GM04504 (cell line): Measurements from ENCODE around the gene TNFRSF25.

Source experiments
- DNase-seq: peaks from one replicate; pipeline ENCODE4 v3.0.0-alpha.2; 2012; ENCODE audit warnings: low read depth

Gene TNFRSF25

GRCh38 chr1:6488602-6489382 is 22.8 kb upstream of the TNFRSF25 start:
- no peak for DNase-seq

DNA sequence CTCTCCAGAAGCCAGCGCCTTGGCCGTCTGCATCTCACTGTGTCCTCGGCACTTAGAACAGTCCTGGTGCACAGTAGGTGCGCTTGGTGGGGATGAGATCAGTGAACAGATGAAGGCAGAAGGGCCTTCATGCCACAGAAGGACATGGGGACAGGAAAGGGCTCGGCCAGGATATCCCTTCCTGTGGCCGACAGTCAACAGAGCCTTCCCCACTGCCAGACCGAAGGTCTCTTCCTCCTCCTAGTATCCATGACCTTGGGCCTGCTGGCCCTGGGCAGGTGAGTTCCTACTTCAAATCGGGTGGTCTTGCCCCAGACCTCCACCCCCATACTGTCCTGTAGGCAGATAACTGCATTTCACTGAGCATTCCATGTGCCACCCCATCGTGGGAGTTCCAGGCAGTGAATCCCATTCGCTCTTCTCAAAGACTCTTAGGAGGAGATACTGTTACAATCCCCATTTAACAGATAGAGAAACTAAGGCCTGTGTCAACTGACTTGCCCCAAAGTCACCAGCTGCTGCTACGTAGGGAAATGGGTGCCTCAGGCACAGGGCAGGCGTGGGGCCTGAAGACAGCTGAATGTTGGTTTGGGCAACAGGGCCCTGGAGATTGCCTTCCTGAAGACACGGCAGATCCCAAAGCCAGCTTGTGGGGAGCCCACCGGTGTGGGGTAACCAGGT is 22.0 kb upstream of the TNFRSF25 start:
- DNase-seq: no peak

DNA sequence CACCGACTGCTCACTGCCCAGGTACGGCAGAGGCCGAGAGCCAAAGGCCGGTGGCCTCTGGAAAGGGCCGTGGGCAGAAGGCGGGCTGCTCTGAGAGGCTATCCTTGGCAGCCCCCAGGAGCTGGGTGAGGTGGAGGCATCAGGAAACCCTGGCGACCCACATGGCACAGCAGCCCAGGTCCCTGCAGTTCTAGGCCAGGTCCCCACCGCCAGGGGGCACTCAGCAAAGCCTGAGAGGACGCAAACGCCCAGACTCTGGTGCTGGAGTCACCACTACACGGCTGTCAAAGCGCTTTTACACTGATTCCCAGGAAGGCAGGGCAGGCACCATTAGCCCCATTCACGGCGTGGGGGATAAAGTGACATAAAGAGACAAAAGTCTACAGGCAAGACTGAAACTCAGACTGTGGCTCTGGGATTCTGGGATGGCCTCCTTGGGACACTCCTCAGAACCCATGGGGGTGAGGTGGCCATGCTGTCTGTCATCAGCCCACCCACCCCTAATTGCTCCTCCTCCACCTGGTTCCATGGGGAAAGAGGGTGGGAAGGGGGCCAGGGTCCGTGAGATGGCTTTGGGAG is 20.5 kb upstream of the TNFRSF25 start:
- DNase-seq: peak; percentile 62

GRCh38 chr1:6485168-6486101 is 19.5 kb upstream of the TNFRSF25 start:
- DNase-seq: no peak

DNA sequence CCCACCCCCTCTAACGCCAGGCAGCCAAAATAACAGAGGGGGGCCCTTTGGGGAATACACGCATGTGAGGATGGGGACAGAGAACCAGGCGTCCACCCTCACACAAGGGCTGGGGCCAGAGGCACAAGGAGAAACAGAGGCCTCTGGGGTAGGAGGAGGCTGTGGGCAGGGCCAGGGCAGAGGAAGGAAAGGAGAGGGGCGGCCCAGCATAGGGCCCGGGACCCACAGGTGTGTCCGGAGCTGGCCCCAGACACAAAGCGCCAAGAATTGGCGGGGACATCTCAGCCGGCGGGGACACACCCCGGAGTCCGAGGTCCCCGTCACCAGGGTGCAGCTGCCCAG is 18.8 kb upstream of the TNFRSF25 start:
- no peak for DNase-seq

- no peak for DNase-seq
Measured at GRCh38 chr1:6483761-6484117, 17.8 kb upstream of the TNFRSF25 start.

GRCh38 chr1:6483017-6483760 is 17.2 kb upstream of the TNFRSF25 start:
- no peak for DNase-seq

GRCh38 chr1:6481820-6482219 is 15.8 kb upstream of the TNFRSF25 start:
- no peak for DNase-seq

- no peak for DNase-seq
Measured at GRCh38 chr1:6477039-6477820, 11.3 kb upstream of the TNFRSF25 start.

DNA sequence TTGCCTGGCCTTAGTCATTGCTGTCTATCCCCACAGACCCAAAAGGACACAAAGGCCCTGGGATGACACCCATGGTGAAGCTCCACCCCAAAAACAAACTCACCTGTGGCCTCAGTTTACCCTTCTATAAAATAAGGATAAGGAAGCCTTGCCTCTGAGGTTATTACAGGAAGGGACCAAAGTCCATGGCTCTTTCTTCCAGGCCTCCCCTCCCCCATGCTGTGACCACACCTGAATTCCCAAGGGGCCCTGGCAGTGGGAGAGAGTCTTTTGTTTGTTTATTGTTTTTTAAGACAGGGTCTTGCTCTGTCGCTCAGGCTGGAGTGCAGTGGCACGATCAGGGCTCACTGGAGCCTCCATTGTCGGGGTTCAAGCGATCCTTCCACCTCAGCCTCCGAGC is 10.5 kb upstream of the TNFRSF25 start:
- DNase-seq: no peak

- no peak for DNase-seq
Measured at GRCh38 chr1:6475381-6476133, 9.6 kb upstream of the TNFRSF25 start.

DNA sequence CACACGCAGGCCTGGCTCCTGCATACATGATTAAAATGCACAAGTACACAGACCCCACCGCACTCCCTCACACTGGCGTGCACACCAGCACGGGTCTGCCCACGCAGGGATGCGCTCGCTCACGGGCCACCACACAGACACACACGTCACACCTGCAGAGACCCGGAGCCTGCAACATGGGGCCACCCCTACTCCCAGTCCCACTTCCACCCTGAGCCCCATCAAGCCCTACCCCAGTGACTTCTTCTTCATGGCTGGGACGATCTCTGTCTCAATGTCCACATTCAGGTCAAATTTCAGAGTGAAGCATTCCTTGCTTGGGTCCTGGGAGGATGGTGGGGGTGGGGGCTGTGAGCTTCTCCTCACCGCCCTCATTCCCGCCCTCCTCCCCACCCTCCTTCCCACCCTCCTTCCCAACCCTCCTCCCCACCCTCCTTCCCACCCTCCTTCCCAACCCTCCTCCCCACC is 8.9 kb upstream of the TNFRSF25 start:
- DNase-seq: no peak

DNA sequence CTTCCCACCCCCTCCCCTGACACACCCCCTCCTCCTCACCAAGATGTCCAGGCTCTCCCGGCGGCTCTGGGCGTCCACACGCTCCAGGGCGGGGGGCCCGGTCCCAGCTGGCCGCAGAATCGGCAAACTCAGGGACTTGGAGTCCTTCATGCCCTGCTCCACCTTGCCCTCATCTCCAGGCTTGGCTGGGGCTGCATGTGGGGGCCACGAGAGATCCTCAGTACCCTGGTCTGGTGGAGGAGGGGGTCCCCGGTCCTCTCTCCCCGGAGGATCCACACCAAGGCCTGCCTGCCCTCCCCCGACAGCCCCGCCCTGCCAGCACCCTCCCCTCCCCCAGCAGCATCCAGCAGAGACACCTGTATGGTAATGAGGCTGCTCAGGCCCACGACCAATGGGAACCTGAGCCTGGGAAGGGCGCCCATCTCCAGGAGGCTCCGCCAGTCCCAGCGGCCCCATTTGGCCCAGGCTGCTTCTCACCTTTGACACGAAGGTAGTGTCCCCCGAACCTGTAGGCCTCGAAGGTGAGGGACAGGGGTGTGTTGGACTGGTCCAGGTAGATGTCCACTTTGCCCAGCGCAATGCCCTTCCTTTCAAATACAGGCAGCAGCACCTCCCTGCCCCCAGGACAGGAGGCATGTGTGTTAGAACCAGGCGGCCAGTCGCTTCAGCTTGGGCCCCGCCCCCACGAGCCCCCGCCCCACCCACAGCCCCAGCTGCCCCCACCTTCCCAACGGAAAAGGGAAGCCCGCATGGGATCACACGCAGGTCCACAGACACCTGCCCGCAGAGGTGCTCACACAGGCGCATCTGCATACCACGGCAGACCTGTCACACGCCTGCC is 8.2 kb upstream of the TNFRSF25 start:
- DNase-seq: no peak

GRCh38 chr1:6473156-6473555 is 7.2 kb upstream of the TNFRSF25 start:
- no peak for DNase-seq

DNA sequence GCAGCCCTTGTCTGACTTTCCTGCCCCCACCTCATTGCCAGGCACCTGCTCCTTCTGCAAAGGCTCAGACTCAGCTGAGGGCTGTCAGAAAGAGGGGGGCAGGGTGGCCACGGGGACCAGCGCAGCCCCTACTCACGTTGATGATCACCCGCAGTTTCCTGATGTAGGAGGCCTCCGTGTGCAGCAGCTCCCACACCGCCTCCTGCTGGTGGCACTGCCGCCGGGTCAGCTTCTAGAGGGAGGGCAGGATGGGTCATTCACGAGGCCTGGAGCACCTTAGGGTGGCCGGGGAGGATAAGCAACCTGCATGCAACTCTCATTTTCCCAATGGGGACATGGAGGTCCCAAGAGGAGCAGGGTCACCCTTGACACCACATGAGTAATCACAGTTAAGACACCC is 6.4 kb upstream of the TNFRSF25 start:
- no peak for DNase-seq

DNA sequence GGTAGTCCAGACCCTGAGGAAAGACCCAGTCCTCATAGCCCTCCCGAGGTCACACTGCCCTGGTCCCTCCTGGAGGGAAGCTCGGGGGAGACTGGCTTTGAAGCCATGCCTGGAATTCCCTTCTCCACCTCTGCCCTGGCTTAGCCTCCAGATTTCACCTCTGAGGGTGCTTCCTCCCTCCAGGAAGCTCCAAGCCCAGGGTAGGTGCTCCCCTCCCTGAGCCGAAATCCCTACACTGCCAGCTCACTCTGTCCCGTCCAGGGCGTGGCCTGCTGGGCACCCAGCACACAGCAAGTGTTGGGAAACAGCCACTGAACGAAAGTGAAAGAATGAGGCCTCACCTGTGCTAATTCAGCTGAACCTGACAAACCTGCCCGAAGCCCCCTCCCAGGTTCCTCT is 6.0 kb upstream of the TNFRSF25 start:
- no peak for DNase-seq

- DNase-seq: no peak
Measured at GRCh38 chr1:6471086-6471969, 5.4 kb upstream of the TNFRSF25 start.
